ENCODE data around the gene CCDC24.
A peak's percentile ranks its signal among the peaks of the same experiment; 100 is the strongest.

The CCDC24 gene

DNA sequence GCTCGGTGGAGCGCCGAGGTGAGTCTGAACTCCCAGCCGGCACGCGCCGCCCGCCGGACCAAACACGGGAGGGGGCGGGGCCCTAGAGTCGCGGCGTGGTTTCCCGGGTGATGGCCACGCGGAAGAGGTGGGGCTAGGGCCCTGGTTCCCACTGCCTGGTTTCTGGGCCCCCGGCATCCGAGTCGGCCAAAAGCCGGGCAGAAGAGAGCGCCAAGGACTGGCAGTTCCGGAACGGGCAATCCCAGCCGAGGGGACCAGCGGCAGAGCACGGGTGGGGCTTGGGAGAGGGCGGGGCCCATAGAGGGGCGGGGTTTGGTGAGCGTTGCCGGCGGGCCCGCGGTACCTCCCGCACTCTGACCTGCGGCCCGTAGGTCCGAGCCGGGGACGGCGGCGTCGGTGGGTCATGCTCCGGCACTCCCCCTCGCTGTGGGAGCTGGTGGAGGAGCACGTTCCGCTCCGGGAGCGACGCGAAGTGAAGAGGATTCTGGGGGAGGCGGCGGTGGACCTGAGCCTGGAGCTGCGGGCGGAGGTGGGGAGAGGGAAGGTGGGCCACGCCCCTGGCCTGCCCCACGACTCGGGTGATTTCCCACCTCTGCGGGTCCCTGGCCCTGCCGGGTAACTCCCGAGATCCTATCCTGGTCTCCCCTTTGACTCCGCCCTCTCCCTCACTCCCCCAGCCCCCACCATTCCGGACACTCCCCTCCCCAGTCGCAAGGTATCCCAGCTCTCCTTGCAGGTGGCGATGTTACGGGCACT, at the start of gene CCDC24:
TSS of gene CCDC24 (plus strand) at position 124 of the 756 bp plus-strand sequence. CDS start at position 404, 280 bp downstream.
- DNase-seq, result peak; percentile 65 to 79

DNA sequence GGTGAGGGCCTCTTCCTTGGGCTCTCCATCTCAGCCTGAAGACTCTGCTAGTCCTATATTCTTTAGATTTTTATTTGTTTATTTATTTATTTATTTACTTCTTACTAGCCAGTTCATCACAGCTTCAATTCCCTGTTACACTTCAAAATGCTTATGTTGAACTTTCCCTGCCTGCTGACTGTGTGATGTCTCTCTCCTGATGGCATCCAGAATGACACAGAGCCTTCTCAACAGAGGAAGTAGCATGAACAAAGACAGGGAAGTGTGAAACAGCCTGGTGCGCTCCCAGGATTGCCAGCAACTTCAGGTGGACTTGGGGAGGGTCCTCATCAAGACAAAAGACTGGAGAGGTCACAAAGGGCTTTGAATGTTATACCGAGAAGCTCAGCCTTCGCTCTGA, 49.0 kb upstream of the CCDC24 start:
- DNase-seq, result peak in 1 of 2 donors; percentile 21

DNA sequence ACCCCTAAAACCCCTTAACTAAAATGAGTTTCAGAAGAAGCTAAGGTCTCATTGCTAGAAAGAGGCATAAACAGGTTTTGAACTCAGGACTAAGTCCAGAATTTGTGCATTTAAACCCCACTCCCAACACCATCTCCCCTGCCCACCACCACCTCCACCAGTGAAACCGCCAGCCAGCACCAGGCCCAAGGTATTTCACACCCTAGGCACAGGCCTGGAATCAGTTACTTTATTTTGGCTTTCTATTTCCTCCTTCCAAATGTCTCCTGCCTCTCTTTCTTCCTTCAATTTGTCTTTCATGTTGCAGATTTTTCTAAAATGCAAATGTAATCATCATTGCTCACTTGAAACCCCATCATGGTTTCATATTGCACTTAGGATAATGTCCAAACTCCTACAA, 46.5 kb upstream of the CCDC24 start:
- DNase-seq, result no peak

DNA sequence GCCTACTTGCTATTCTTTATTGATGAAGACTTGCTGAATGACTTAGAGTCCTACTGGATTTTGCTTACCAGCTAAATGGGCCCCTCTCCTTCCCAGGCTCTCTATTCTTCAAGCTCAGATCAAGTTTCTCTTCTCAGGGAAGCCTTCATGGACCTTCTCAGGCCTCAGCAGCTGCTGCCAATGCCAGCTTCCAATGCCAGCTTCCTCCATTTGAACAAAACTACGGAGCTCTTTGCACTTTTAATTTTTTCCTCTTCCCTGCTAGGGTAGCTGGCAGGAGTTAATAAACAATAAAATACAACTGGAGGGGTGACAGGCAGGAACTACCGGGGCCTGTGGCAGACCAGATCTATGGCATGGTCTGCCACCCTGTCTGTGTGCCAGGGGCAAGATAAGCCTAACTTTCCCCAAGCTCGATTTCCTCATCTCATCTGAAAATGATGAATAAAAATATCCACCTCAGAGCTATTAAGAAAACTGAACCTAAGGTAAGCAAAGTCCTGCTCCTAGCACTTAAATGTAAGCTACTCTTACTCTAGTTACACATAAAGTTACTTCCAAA, 45.6 kb upstream of the CCDC24 start:
- DNase-seq, result no peak

DNA sequence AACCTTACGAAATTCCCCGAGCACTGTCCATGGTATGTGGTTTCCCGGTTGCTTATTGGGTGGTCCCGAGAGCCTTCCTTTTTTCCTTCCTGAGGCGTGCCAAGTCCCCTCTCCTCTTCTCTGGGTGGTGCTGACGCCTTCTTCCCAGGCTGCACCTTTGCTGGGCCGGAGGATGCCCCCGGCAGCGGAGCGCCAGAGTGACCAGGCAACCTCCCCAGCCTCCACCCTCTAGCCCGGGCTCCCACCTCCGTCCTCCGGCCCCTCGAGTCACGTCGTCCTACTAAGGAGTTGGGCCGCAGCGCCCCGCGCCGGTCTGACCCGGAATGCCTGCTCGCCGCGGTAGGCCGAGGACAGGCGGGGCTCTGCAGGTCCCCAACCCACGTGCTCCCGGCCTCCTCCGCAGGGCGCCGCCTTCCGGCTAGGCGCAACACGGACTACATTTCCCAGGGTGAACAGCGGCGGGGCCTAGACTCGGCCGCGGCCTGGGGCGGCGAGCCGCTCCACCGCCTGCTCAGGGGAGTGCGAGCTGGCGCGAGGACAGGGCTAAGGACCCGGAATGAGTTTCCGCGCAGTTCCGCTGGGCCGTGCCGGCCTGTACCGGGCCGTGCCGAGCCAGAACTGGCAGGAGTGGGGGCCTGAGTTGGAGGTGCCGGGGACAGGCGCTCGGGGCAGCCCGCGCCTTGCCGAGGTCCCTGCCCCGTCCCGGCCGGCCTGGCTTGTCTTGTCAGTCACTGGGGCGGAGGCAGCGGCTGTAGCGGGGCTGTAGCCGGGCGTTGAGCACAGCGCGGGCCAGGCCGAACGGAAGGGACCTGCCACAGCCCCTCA, 45.0 kb upstream of the CCDC24 start, which contains the start of gene IPO13:
TSS of gene IPO13 (plus strand) at position 715 of the 825 bp plus-strand sequence. CDS start 651 bp downstream, outside the sequence.
- DNase-seq, result peak; percentile 95 to 97

DNA sequence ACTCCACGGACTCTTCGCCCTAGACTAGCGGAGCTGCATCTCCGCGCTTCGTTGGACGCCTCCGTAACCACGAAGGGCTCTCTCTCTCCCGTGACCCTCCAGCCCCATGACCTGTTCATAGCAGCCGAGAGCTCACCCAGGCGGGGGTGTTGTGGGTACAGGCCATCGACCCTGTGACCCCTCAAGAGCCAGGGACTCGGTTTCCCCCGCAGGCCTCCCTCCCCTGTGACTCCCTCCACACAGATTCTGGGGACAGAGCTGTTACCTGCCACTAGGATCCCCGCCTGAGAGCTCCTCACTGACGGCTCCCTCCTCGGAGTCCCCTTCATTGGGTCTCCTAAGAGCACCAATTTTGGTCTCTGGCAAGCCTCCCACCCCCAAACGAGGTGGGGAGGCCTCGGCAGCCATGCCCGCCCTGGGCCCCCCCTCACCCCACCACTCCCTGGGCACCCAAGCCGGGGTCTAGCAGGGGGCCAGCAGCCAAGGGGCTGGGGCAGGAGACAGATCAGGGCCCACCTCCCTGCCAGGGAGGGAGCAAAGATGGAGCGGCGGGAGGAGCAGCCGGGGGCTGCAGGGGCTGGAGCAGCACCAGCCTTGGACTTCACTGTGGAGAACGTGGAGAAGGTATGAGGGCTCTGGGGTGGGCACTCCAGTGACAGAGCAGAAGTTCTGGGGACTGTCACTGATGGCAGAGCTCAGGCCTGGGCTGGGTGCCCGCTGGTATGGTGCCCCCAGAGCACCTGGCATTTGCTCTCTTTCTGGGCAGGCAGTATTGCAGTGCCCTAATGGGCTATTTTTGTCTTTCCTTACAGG, 44.1 kb upstream of the CCDC24 start:
- no peak for DNase-seq

DNA sequence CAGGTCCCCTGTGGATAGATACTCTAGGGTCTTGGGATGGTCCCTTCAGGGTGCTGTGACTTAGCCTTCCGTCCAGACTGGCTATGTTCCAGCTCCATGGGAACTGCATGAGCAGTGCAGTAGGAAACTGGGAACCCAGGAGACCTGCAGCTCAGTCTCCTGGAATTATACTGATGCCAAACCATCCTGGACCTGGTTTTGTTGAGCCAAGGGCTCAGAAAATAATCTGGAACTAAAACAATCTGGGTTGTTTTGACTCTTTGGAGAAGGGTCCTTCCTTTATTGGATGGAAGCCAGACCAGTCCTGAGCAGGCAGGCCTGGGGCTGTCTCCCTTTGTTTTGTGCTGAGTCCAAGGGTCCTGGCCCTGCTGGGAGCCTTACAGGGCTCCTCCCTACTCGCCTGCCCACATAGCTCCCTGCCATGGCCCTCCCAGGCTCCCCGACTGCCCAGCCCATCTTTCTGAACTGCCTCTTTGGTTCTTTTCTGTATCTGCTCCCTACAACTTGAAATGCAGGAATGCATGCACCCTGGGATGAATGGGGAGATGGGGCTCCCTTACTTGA, 43.4 kb upstream of the CCDC24 start:
- no peak for DNase-seq

DNA sequence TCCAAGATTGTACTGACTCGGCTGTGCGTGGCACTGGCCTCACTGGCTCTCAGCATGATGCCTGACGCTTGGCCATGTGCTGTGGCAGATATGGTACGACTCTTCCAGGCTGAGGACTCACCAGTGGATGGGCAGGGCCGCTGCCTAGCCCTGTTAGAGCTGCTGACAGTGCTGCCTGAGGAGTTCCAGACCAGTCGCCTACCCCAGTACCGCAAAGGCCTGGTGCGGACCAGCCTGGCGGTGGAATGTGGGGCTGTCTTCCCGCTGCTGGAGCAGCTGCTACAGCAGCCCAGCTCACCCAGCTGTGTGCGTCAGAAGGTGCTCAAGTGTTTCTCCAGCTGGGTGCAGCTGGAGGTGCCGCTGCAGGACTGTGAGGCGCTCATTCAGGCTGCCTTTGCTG, 41.7 kb upstream of the CCDC24 start:
- DNase-seq, result no peak

DNA sequence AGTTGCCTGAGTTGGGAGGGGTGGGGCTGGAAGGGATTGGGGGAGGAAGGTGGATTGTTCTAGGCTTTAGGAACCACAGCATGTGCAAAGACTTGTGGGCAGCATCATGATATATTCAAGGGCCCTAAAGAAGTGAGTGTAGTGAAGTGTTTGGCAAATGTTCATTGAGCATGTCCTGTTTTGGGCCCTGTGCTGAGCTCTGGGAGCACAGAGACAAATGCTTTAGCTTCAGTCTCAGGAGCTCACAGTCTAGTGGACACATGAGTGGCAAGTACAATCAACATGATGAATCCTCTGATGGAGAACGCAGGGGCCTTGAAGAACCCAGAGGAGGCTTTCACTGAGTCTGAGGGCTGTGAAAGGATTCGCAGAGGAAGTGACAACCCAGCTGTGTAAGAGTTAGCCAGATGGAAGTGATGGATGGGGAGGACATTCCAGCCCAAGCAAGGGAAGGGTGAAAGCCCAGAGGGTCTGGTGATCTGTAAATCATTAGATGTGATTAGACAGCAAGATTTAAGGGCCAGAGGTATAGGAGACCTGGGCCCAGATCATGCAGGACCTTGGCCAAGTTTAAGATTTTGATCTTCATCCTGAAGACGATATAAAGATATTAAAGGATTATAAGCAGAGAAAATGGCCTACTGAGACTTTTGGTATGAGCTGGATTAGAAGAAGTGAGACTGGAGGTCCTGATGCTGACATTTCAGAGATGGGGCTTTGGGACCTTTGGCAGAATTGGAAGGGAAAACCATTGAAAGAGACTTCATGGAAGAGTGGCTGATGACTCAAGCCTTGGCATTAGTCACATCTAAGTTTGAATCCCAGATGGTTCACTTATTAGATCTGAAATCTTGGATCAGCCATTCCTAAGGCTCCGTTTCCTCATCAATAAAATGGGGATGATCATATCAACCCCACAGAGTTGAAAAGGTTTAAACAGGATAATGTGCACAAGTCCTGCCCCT, 40.1 kb upstream of the CCDC24 start:
- DNase-seq, result no peak

DNA sequence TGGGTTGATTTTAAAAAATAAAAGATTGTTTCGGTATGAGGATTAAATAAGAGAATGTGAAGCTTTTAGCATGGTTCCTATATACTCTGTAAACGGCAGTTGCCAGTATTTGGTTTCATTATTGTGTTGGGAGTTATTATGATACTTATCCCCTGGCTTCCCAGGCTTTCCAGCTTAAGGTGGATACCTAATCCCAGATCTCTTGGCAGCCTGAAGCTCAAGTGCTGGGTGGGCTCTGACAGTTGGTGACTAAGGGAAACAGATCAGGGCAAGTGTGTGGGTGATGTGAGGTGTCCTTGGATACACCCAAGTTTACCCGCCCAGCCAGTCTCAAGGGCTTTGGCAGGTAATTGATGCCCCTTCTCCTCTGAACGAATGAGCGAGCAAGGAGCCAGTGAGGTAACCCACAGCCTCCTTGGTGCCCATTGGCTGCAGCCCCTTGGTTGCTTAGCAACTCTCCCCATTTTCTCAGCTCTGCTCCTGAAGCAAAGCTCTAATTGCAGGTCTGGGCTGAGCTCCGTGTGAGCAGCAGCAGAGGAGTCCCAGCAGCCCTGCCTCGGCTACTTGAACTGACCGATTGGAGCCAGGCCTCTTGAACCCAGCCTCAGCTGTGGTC, 38.6 kb upstream of the CCDC24 start:
- no peak for DNase-seq

DNA sequence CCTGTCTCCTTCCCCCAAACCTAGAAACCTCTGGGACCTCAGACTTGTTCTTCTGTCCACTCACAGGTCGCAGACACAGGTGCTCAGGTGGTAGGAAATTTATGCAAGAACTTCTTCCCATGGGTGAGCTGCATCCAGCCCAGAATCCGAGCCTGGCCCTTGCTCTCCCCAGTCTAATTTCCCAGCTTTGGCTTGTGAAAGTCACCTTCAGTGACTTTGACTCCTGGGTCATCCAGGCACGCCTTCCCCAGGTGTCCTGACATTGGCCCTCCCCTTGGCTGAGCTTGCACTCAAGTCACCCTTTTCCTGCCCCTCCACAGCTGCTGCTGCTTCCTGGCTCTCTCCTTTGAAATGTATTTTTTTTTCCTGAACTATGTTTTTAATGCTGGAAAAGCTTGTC, 38.0 kb upstream of the CCDC24 start:
- no peak for DNase-seq

DNA sequence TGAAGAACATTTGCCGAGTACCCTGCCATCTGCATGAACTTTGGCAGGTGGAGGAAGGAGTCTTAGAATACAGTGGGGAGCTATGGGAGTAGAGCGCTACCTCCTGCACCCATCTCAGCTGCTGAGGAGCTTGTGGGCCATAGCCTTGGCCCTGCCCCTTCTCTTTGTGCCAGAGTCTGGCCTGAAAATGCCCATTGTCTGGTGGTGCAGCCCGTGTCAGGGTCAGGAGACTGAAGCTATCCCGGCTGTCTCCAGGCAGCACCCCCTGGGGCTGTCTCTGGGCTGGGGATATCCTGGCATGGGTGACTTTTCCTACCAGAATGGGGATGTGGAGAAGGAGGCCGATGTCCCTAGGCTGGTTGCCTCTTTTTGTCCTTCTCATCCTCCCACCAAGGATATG, 37.4 kb upstream of the CCDC24 start:
- no peak for DNase-seq

DNA sequence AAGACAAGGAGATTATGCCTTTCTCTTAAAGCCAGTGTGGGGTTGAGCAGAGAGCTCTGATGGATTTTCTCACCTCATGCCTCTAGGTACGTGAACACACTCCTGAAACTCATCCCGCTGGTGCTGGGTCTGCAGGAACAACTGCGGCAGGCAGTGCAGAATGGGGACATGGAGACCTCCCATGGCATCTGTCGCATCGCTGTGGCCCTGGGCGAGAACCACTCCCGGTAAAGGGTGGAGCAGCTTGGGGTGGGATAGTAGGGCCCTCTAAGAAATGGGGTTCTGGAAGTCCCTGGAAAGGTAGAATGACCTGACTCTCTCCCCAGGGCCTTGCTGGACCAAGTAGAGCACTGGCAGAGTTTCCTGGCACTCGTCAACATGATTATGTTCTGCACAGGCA, 35.2 kb upstream of the CCDC24 start:
- DNase-seq, result no peak

DNA sequence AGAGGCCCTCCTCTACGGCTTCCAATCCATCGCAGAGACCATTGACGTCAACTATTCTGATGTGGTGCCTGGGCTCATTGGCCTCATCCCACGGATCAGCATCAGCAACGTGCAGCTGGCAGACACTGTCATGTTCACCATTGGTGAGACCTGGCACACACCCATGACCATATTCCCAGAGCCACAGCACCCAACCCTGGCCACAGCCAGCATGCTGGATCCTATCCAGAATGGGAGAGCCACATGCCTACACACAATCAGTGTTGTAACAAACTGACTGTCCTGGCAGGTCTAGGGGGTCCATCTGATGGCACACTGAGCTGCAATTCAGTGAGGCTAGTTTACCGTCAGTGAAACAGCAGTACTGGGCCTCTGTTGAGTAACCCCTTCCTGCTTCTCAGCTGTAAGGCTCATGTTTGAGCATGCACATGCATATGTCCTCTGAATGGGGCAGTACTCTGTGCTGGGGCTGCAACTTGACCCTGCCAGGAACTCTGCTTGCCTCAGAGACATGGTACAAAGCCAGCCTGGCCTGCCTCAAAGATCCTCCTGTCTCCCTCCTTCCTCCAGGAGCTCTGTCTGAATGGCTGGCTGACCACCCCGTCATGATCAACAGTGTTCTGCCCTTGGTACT, 33.9 kb upstream of the CCDC24 start:
- DNase-seq, result no peak

DNA sequence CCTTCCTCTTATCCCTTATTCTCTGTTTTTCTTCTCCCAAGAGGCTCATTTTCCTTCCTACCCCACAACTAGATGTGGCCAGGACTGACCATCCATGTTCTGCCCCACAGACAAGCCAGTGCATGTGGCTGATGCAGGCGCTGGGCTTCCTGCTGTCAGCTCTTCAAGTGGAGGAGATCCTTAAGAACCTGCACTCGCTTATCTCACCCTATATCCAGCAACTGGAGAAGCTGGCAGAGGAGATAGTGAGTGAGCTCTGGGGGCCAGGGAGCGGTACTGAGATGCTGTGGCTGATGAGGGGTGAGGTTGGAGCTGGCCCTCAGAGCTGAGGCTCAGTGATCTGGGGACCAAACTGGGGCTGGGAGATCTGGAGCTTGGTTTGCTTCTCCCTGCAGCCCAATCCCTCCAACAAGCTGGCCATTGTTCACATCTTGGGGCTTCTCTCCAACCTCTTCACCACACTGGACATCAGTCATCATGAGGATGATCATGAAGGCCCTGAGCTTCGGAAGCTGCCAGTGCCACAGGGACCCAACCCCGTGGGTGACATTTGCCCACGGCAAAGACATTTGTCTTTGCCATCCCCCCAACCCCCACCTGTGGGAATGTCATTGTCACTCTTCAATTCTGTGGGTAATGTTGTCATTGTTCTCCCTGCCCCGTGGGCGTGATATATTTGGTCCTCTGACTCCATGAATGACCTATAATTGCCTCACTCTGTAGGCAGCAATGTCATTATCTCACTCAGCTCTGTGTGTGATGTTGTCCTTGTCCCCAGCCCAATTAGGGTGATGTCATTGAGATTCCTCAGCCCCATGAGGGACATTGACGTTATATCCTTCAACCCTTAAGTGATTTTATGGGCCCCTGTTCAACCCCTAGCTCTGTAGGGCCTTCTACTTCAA, 32.8 kb upstream of the CCDC24 start:
- DNase-seq, result no peak

DNA sequence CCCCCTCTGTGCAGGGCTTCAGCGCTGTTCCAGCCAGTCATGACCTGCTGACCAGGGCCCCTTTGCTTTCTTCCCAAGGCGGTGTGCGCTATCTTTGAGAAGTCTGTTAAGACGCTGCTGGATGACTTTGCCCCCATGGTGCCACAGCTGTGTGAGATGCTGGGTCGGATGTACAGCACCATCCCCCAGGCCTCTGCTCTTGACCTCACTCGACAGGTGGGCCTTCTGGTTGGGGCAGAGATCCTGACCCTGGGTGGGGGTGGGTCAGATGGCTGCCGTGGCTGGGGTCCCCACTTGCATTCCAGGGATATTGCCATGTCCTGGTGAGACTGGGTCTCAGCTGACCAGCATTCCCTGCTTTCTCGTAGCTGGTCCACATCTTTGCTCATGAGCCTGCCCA, 30.6 kb upstream of the CCDC24 start:
- no peak for DNase-seq

DNA sequence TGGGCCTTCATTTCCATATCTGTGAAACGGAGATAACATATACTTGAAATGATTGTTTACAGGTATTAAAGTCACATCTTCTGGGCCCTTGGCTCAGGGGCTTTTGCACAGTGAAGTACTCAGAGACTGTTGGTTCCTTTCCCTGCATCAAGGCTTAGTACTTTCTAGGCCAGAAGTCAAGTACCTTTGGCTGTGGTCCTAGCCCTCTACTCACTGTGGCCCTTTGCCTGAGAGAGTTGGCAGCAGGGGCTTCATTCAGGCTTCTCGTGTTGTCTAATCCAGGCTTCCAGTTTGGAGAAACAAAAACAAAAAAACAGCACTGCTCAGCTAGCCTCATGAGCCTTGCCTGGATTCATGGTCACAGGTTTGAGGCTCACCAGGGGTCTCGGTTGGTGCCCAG, 29.7 kb upstream of the CCDC24 start:
- DNase-seq, result no peak

DNA sequence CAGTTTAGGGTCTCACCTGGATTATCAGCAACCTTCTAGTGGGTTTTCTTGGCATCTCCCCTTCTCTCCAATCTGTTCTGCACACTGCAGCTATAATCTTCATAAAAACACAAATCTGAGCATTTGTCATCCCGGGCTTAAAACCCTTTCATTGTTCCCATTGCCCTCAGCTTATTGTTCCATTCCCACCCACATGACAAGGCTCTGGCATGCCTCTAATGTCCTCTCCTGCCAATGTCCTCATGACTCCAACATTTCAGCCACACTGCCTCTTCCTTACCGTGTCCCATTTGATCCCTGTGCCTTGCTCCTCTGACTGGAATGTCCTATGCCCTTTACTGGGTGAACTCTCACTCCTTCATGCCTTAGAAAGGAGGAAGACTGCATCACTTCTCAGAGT, 29.1 kb upstream of the CCDC24 start:
- DNase-seq, result no peak

DNA sequence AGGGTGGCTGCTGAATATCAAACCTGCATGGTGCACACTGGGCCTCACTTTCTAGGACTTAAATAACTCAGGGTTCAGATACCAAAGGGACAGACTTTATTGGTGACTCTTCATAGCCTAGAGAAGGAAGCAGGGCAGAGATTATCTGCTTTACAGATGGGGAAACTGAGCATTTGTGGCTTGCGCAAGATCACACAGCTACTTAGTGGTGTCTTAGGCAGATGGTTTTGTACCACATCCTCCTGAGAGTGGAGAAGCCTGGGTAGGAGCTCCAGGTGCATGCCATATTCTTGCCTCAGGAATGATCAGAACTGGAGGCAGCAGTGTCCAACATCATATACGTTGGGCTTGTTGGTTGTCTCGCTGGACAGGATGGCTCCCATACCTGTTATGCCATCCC, 28.4 kb upstream of the CCDC24 start:
- DNase-seq, result no peak

Measured in inflammatory macrophage treated with lipopolysaccharide for 1 hour (primary cell).